GM23338 (cell line): ENCODE measurements around the gene TMTC2. TPM values are rescaled to one million over a fixed set of nuclear protein-coding genes. Genes with fewer than 3 reads are reported as not detected.

Experiments used
- ATAC-seq: fragments of 200-7000 bp; cut with Tn5 transposase; 3 replicates; pipeline ENCODE4 v1.9.1; 2020
- DNase-seq: peaks from one replicate; pipeline ENCODE4 v3.0.0-alpha.2; 2015; ENCODE audit warnings: low spot score
- H2AFZ ChIP-seq: fragments of 200-600 bp; sonication (generic); 2 replicates; pipeline ENCODE4 v1.8.0; 2016; ENCODE audit warnings: antibody characterized with exemption, mild to moderate bottlenecking, moderate library complexity
- H3F3A ChIP-seq: fragments of 200-600 bp; sonication (generic); replicated peaks from 2 replicates; pipeline ENCODE4 v1.8.0; 2017; ENCODE audit warnings: antibody characterized with exemption, mixed run types, low read depth
- H3K27ac ChIP-seq: fragments of 200-600 bp; sonication (generic); 2 replicates; pipeline ENCODE4 v1.6.1; 2016; ENCODE audit warnings: low read depth
- H3K27me3 ChIP-seq: fragments of 200-600 bp; sonication (generic); 2 replicates; pipeline ENCODE4 v1.8.0; 2016; ENCODE audit warnings: mild to moderate bottlenecking, mixed run types, moderate library complexity; ENCODE audit not compliant: insufficient read depth
- H3K36me3 ChIP-seq: fragments of 200-600 bp; sonication (generic); 2 replicates; pipeline ENCODE4 v1.8.0; 2016; ENCODE audit warnings: mild to moderate bottlenecking; ENCODE audit not compliant: insufficient read depth
- H3K4me1 ChIP-seq: fragments of 200-600 bp; sonication (generic); 2 replicates; pipeline ENCODE4 v1.8.0; 2016; ENCODE audit warnings: mild to moderate bottlenecking, moderate library complexity; ENCODE audit not compliant: insufficient read depth
- H3K4me2 ChIP-seq: fragments of 200-600 bp; sonication (generic); 2 replicates; pipeline ENCODE4 v1.7.1; 2017; ENCODE audit warnings: mixed run types
- H3K4me3 ChIP-seq: fragments of 200-600 bp; sonication (generic); 2 replicates; pipeline ENCODE4 v1.6.1; 2016; ENCODE audit warnings: mixed run types
- H3K79me2 ChIP-seq: fragments of 200-600 bp; sonication (generic); replicated peaks from 2 replicates; pipeline ENCODE4 v1.8.0; 2017; ENCODE audit warnings: mild to moderate bottlenecking; ENCODE audit not compliant: insufficient read depth
- H3K9me2 ChIP-seq: fragments of 200-600 bp; sonication (generic); 2 replicates; pipeline ENCODE4 v1.8.0; 2017; ENCODE audit not compliant: insufficient read depth
- H4K20me1 ChIP-seq: fragments of 200-600 bp; sonication (generic); replicated peaks from 2 replicates; pipeline ENCODE4 v1.8.0; 2017; ENCODE audit warnings: mild to moderate bottlenecking; ENCODE audit not compliant: insufficient read depth
- H3K27ac Mint-ChIP-seq: 2 replicates; pipeline ENCODE4 v1.8.0; 2020; ENCODE audit warnings: inconsistent platforms, mild to moderate bottlenecking, moderate library complexity, mixed read lengths
- H3K27me3 Mint-ChIP-seq: 3 replicates; pipeline ENCODE4 v1.8.0; 2022; ENCODE audit warnings: low read depth, mild to moderate bottlenecking, moderate library complexity, mixed read lengths, inconsistent platforms; ENCODE audit not compliant: insufficient read depth, poor library complexity
- H3K36me3 Mint-ChIP-seq: 3 replicates; pipeline ENCODE4 v1.8.0; 2021; ENCODE audit warnings: low read depth, mild to moderate bottlenecking, inconsistent platforms, moderate library complexity, mixed read lengths
- H3K4me1 Mint-ChIP-seq: 3 replicates; pipeline ENCODE4 v1.8.0; 2020; ENCODE audit warnings: mild to moderate bottlenecking, inconsistent platforms, mixed read lengths
- H3K4me3 Mint-ChIP-seq: 3 replicates; pipeline ENCODE4 v1.8.0; 2021; ENCODE audit warnings: moderate library complexity, mild to moderate bottlenecking, inconsistent platforms, mixed read lengths
- H3K9me3 Mint-ChIP-seq: 3 replicates; pipeline ENCODE4 v1.8.0; 2020; ENCODE audit warnings: moderate library complexity, mild to moderate bottlenecking, inconsistent platforms, mixed read lengths
- CREB1 ChIP-seq: fragments of 250-450 bp; sonication (Bioruptor Pico); IDR thresholded peaks from 2 replicates; pipeline ENCODE4 v1.5.0; 2020; ENCODE audit warnings: low read depth, mild to moderate bottlenecking, moderate library complexity
- EZH2 ChIP-seq: fragments of 200-600 bp; sonication (generic); IDR thresholded peaks from one replicate; pipeline ENCODE4 v1.8.0; 2017; ENCODE audit warnings: antibody characterized with exemption, mild to moderate bottlenecking, low read depth; ENCODE audit not compliant: unreplicated experiment
- EZH2phosphoT487 ChIP-seq: fragments of 200-600 bp; sonication (generic); IDR thresholded peaks from one replicate; pipeline ENCODE4 v1.8.1; 2018; ENCODE audit warnings: antibody characterized with exemption; ENCODE audit not compliant: unreplicated experiment
- JUNB ChIP-seq: IDR thresholded peaks from one replicate; pipeline ENCODE4 v1.6.1; 2016; ENCODE audit warnings: antibody characterized with exemption; ENCODE audit not compliant: unreplicated experiment
- NANOG ChIP-seq: IDR thresholded peaks from 2 replicates; pipeline ENCODE4 v1.6.1; 2016; ENCODE audit warnings: antibody characterized with exemption, borderline replicate concordance
- POLR2AphosphoS5 ChIP-seq: IDR thresholded peaks from 2 replicates; pipeline ENCODE4 v1.6.1; 2016; ENCODE audit warnings: antibody characterized with exemption, low read depth
- STAT1 ChIP-seq: IDR thresholded peaks from one replicate; pipeline ENCODE4 v1.6.1; 2016; ENCODE audit warnings: antibody characterized with exemption; ENCODE audit not compliant: unreplicated experiment
- ZNF114 ChIP-seq: fragments of 250-450 bp; sonication (Bioruptor Pico); IDR thresholded peaks from 2 replicates; pipeline ENCODE4 v1.5.0; 2020; ENCODE audit warnings: mild to moderate bottlenecking, moderate library complexity
- ZNF331 ChIP-seq: fragments of 250-450 bp; sonication (Bioruptor Pico); IDR thresholded peaks from 2 replicates; pipeline ENCODE4 v1.5.0; 2020; ENCODE audit warnings: low read depth, mild to moderate bottlenecking, moderate library complexity
- polyA plus RNA-seq: library from polyadenylated mRNA; unstranded; fragments of >200 nt; fragmentation: Nextera tagmentation; extraction: Ambion mirVana; gene quantifications from 2 replicates; pipeline ENCODE4 v1.2.1, GENCODE V29; 2016
- total RNA-seq: library from RNA; depleted of rRNA; stranded (reverse); fragments of >200 nt; shearing (Covaris generic); gene quantifications from 2 replicates; pipeline ENCODE4 v1.2.3, GENCODE V29; 2014
- TF ChIP-seq, protein P1 (sequence below): IDR thresholded peaks from 2 replicates; pipeline ENCODE4 v1.6.1; 2016; ENCODE audit warnings: antibody characterized with exemption
- TF ChIP-seq, protein P2 (sequence below): IDR thresholded peaks from one replicate; pipeline ENCODE4 v1.6.1; 2018; ENCODE audit warnings: antibody characterized with exemption; ENCODE audit not compliant: unreplicated experiment
- TF ChIP-seq, protein P3 (sequence below), 2 experiments: fragments of 200-600 bp in 1 of 2; sonication (generic) in 1 of 2; conservative IDR thresholded peaks; 2 replicates each; pipeline versions ENCODE4 v1.5.1 to v1.6.1; 2016 to 2017; ENCODE audit warnings: antibody characterized with exemption in 2 of 2, low read depth in 2 of 2, mild to moderate bottlenecking in 2 of 2, moderate library complexity in 1 of 2
- TF ChIP-seq, protein P4 (sequence below): fragments of 250-450 bp; sonication (Bioruptor Pico); IDR thresholded peaks from 2 replicates; pipeline ENCODE4 v1.5.0; 2020; ENCODE audit warnings: mild to moderate bottlenecking, moderate library complexity

The TMTC2 gene
- total and polyA plus RNA-seq, 2 experiments from 2014 or later: 0.57 to 6.5 TPM

DNA sequence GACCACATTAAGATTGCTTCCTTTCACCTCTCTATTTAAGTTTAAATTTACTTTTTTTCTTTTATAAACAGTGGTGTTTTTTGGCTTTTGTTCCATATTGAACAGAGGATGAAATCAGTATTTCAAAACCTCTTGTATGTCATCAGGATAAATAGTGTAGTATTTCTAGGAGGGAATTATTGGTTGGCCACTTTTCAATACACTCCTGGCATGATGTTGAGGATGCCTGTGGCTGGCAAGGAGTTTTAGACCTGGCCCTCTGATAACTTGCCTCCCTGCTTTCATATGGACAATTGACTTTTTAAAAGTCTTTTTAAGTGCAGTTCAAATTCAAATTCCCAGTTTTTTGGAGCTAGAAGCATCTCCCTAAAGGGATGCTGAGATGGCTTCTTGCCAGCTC is 9.8 kb downstream of the TMTC2 start:
- peaks cover 3% of the 10 kb centered on the region; the same call in 1 of the 3 replicates for H3K36me3 Mint-ChIP-seq
- Histone ChIP-seq H3K4me2 (no peak overlapping the region), H3F3A (no peaks in the 10 kb centered on the region), H3K36me3 (no peaks in the 10 kb centered on the region), H3K27ac (no peak overlapping the region), H3K27me3 (no peaks in the 10 kb centered on the region), H3K9me2 (no peaks in the 10 kb centered on the region), H3K79me2 (no peaks in the 10 kb centered on the region), H3K4me3 (no peak overlapping the region), H2AFZ (no peak overlapping the region), H4K20me1 (no peaks in the 10 kb centered on the region), H3K4me1 (peaks cover 11% of the 10 kb centered on the region; the same call in 1 of the 2 replicates)
- DNase-seq (no peak), ATAC-seq (no peak)
- H3K9me3 Mint-ChIP-seq: no peaks in the 10 kb centered on the region
- H3K4me1 Mint-ChIP-seq: peaks cover 13% of the 10 kb centered on the region
- no peaks in the 10 kb centered on the region for H3K27me3 Mint-ChIP-seq
- H3K4me3 Mint-ChIP-seq: no peak overlapping the region
- no peak overlapping the region for H3K27ac Mint-ChIP-seq
- TF ChIP-seq, protein P1, sequence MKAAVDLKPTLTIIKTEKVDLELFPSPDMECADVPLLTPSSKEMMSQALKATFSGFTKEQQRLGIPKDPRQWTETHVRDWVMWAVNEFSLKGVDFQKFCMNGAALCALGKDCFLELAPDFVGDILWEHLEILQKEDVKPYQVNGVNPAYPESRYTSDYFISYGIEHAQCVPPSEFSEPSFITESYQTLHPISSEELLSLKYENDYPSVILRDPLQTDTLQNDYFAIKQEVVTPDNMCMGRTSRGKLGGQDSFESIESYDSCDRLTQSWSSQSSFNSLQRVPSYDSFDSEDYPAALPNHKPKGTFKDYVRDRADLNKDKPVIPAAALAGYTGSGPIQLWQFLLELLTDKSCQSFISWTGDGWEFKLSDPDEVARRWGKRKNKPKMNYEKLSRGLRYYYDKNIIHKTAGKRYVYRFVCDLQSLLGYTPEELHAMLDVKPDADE: no peak
- no peak for TF ChIP-seq EZH2phosphoT487
- no peak for TF ChIP-seq JUNB
- TF ChIP-seq, protein P2, sequence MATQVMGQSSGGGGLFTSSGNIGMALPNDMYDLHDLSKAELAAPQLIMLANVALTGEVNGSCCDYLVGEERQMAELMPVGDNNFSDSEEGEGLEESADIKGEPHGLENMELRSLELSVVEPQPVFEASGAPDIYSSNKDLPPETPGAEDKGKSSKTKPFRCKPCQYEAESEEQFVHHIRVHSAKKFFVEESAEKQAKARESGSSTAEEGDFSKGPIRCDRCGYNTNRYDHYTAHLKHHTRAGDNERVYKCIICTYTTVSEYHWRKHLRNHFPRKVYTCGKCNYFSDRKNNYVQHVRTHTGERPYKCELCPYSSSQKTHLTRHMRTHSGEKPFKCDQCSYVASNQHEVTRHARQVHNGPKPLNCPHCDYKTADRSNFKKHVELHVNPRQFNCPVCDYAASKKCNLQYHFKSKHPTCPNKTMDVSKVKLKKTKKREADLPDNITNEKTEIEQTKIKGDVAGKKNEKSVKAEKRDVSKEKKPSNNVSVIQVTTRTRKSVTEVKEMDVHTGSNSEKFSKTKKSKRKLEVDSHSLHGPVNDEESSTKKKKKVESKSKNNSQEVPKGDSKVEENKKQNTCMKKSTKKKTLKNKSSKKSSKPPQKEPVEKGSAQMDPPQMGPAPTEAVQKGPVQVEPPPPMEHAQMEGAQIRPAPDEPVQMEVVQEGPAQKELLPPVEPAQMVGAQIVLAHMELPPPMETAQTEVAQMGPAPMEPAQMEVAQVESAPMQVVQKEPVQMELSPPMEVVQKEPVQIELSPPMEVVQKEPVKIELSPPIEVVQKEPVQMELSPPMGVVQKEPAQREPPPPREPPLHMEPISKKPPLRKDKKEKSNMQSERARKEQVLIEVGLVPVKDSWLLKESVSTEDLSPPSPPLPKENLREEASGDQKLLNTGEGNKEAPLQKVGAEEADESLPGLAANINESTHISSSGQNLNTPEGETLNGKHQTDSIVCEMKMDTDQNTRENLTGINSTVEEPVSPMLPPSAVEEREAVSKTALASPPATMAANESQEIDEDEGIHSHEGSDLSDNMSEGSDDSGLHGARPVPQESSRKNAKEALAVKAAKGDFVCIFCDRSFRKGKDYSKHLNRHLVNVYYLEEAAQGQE: no peak
- no peak for TF ChIP-seq CREB1 (CRISPR knock-in tag)
- TF ChIP-seq ZNF114 (CRISPR knock-in tag): no peak
- TF ChIP-seq, protein P3, sequence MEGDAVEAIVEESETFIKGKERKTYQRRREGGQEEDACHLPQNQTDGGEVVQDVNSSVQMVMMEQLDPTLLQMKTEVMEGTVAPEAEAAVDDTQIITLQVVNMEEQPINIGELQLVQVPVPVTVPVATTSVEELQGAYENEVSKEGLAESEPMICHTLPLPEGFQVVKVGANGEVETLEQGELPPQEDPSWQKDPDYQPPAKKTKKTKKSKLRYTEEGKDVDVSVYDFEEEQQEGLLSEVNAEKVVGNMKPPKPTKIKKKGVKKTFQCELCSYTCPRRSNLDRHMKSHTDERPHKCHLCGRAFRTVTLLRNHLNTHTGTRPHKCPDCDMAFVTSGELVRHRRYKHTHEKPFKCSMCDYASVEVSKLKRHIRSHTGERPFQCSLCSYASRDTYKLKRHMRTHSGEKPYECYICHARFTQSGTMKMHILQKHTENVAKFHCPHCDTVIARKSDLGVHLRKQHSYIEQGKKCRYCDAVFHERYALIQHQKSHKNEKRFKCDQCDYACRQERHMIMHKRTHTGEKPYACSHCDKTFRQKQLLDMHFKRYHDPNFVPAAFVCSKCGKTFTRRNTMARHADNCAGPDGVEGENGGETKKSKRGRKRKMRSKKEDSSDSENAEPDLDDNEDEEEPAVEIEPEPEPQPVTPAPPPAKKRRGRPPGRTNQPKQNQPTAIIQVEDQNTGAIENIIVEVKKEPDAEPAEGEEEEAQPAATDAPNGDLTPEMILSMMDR (conservative IDR thresholded peaks at IDR 0.05; ENCODE audit: low read depth in 2 of 2): no peak
- no peak for TF ChIP-seq STAT1
- TF ChIP-seq ZNF331 (CRISPR knock-in tag): no peak
- TF ChIP-seq, protein P4, sequence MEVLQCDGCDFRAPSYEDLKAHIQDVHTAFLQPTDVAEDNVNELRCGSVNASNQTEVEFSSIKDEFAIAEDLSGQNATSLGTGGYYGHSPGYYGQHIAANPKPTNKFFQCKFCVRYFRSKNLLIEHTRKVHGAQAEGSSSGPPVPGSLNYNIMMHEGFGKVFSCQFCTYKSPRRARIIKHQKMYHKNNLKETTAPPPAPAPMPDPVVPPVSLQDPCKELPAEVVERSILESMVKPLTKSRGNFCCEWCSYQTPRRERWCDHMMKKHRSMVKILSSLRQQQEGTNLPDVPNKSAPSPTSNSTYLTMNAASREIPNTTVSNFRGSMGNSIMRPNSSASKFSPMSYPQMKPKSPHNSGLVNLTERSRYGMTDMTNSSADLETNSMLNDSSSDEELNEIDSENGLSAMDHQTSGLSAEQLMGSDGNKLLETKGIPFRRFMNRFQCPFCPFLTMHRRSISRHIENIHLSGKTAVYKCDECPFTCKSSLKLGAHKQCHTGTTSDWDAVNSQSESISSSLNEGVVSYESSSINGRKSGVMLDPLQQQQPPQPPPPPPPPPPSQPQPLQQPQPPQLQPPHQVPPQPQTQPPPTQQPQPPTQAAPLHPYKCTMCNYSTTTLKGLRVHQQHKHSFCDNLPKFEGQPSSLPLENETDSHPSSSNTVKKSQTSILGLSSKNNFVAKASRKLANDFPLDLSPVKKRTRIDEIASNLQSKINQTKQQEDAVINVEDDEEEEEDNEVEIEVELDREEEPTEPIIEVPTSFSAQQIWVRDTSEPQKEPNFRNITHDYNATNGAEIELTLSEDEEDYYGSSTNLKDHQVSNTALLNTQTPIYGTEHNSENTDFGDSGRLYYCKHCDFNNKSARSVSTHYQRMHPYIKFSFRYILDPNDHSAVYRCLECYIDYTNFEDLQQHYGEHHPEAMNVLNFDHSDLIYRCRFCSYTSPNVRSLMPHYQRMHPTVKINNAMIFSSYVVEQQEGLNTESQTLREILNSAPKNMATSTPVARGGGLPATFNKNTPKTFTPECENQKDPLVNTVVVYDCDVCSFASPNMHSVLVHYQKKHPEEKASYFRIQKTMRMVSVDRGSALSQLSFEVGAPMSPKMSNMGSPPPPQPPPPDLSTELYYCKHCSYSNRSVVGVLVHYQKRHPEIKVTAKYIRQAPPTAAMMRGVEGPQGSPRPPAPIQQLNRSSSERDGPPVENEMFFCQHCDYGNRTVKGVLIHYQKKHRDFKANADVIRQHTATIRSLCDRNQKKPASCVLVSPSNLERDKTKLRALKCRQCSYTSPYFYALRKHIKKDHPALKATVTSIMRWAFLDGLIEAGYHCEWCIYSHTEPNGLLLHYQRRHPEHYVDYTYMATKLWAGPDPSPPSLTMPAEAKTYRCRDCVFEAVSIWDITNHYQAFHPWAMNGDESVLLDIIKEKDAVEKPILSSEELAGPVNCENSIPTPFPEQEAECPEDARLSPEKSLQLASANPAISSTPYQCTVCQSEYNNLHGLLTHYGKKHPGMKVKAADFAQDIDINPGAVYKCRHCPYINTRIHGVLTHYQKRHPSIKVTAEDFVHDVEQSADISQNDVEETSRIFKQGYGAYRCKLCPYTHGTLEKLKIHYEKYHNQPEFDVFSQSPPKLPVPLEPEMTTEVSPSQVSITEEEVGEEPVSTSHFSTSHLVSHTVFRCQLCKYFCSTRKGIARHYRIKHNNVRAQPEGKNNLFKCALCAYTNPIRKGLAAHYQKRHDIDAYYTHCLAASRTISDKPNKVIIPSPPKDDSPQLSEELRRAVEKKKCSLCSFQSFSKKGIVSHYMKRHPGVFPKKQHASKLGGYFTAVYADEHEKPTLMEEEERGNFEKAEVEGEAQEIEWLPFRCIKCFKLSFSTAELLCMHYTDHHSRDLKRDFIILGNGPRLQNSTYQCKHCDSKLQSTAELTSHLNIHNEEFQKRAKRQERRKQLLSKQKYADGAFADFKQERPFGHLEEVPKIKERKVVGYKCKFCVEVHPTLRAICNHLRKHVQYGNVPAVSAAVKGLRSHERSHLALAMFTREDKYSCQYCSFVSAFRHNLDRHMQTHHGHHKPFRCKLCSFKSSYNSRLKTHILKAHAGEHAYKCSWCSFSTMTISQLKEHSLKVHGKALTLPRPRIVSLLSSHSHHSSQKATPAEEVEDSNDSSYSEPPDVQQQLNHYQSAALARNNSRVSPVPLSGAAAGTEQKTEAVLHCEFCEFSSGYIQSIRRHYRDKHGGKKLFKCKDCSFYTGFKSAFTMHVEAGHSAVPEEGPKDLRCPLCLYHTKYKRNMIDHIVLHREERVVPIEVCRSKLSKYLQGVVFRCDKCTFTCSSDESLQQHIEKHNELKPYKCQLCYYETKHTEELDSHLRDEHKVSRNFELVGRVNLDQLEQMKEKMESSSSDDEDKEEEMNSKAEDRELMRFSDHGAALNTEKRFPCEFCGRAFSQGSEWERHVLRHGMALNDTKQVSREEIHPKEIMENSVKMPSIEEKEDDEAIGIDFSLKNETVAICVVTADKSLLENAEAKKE: no peak
- no peak for TF ChIP-seq EZH2
- no peak for TF ChIP-seq NANOG
- TF ChIP-seq POLR2AphosphoS5: no peak
